GF-D8 (cell line): Measurements from ENCODE around the gene POLR2H.
"Not testable (repeated sequence)": the region's sequence is repeated elsewhere in the genome, so short reads cannot be mapped to it uniquely, and the experiment has no call there.

Experiments
- DNase-seq: peaks from one replicate; lab custom pipeline; 2025; lab: John Stamatoyannopoulos, UW

POLR2H gene

GRCh38 chr3:184335661-184336546 is 25.6 kb upstream of the POLR2H start:
- no peak for DNase-seq

- DNase-seq = no peak
These were observed 24.7 kb upstream of the POLR2H start for GRCh38 chr3:184336547-184337398.

- no peak for DNase-seq
These were observed 24.2 kb upstream of the POLR2H start, which contains the start of gene FAM131A for GRCh38 chr3:184337399-184337714. FAM131A (plus strand) TSS chr3:184337600; CDS start chr3:184337631, 31 bp downstream.

- no peak for DNase-seq
These were observed 23.5 kb upstream of the POLR2H start for GRCh38 chr3:184337981-184338380.

GRCh38 chr3:184338511-184338945 is 23.0 kb upstream of the POLR2H start:
- DNase-seq = no peak

- DNase-seq = no peak
These were observed 22.5 kb upstream of the POLR2H start for GRCh38 chr3:184339001-184339400.

GRCh38 chr3:184339451-184340135 is 21.9 kb upstream of the POLR2H start:
- not testable (repeated sequence) for DNase-seq

- no peak for DNase-seq
These were observed 19.6 kb upstream of the POLR2H start for GRCh38 chr3:184341925-184342324.

- DNase-seq = no peak
These were observed 18.2 kb upstream of the POLR2H start for GRCh38 chr3:184343200-184343876.

GRCh38 chr3:184344579-184345316 is 16.8 kb upstream of the POLR2H start:
- no peak for DNase-seq

GRCh38 chr3:184345317-184346144 is 16.0 kb upstream of the POLR2H start:
- DNase-seq = no peak

- no peak for DNase-seq
These were observed 14.9 kb upstream of the POLR2H start for GRCh38 chr3:184346480-184347190.

GRCh38 chr3:184347321-184348056 is 14.0 kb upstream of the POLR2H start:
- DNase-seq = no peak

GRCh38 chr3:184348057-184348382 is 13.5 kb upstream of the POLR2H start:
- DNase-seq = no peak

GRCh38 chr3:184349563-184350470 is 11.7 kb upstream of the POLR2H start:
- DNase-seq = no peak

- DNase-seq = no peak
These were observed 10.9 kb upstream of the POLR2H start for GRCh38 chr3:184350618-184351017.

GRCh38 chr3:184351511-184352148 is 9.9 kb upstream of the POLR2H start:
- DNase-seq = no peak
